Measurements from ENCODE around the gene KSR2. TPM values are rescaled to one million over a fixed set of nuclear protein-coding genes. Genes with fewer than 3 reads are reported as not detected.

Gene KSR2
- total and polyA plus RNA-seq, 2 experiments from 2014 or later, result under 0.01 to 0.02 TPM

- Histone ChIP-seq H3K9me3 (ENCODE audit: low read depth) (no peaks in the 10 kb centered on the region), H3K27ac (no peak overlapping the region), H3K4me1 (ENCODE audit: low read depth) (no peaks in the 10 kb centered on the region), H3K36me3 (no peaks in the 10 kb centered on the region), H3K4me3 (no peak overlapping the region), H3K27me3 (no peaks in the 10 kb centered on the region)
- TF ChIP-seq CTCF (IDR thresholded peaks at IDR 0.05; ENCODE audit: low read depth, low read length), result no peak
- DNase-seq (ENCODE audit: low read depth in 1 of 2, low spot score in 1 of 2), result no peak
Measured at GRCh38 chr12:117596968-117597367, 371.8 kb downstream of the KSR2 start.

GRCh38 chr12:117595751-117596150, 373.0 kb downstream of the KSR2 start:
- no peak for TF ChIP-seq CTCF (IDR thresholded peaks at IDR 0.05; ENCODE audit: low read depth, low read length)
- no peak for DNase-seq (ENCODE audit: low read depth in 1 of 2, low spot score in 1 of 2)
- Histone ChIP-seq H3K27ac (no peak overlapping the region), H3K27me3 (no peaks in the 10 kb centered on the region), H3K4me3 (no peak overlapping the region), H3K36me3 (no peaks in the 10 kb centered on the region), H3K9me3 (ENCODE audit: low read depth) (no peaks in the 10 kb centered on the region), H3K4me1 (ENCODE audit: low read depth) (no peaks in the 10 kb centered on the region)

GRCh38 chr12:117594481-117594880, 374.3 kb downstream of the KSR2 start:
- DNase-seq (ENCODE audit: low read depth in 1 of 2, low spot score in 1 of 2), result no peak
- no peaks in the 10 kb centered on the region for H3K9me3 ChIP-seq (ENCODE audit: low read depth)

GRCh38 chr12:117593815-117594400, 374.9 kb downstream of the KSR2 start:
- no peaks in the 10 kb centered on the region for H3K27me3 ChIP-seq
- DNase-seq (ENCODE audit: low read depth in 1 of 2, low spot score in 1 of 2), result no peak
- no peak for TF ChIP-seq CTCF (IDR thresholded peaks at IDR 0.05; ENCODE audit: low read depth, low read length)
- no peak overlapping the region for H3K4me3 ChIP-seq
- H3K27ac ChIP-seq, result no peak overlapping the region
- H3K4me1 ChIP-seq (ENCODE audit: low read depth), result no peaks in the 10 kb centered on the region
- H3K9me3 ChIP-seq (ENCODE audit: low read depth), result no peaks in the 10 kb centered on the region
- no peaks in the 10 kb centered on the region for H3K36me3 ChIP-seq

More at GRCh38 chr12:117594481-117594880, 374.3 kb downstream of the KSR2 start:
- TF ChIP-seq CTCF (IDR thresholded peaks at IDR 0.05; ENCODE audit: low read depth, low read length), result no peak
- no peak overlapping the region for H3K4me3 ChIP-seq
- no peak overlapping the region for H3K27ac ChIP-seq
- no peaks in the 10 kb centered on the region for H3K27me3 ChIP-seq
- H3K36me3 ChIP-seq, result no peaks in the 10 kb centered on the region
- H3K4me1 ChIP-seq (ENCODE audit: low read depth), result no peaks in the 10 kb centered on the region

GRCh38 chr12:117592588-117593305, 376.0 kb downstream of the KSR2 start:
- H3K27ac ChIP-seq, result no peak overlapping the region
- no peaks in the 10 kb centered on the region for H3K9me3 ChIP-seq (ENCODE audit: low read depth)
- H3K36me3 ChIP-seq, result no peaks in the 10 kb centered on the region
- no peaks in the 10 kb centered on the region for H3K27me3 ChIP-seq
- TF ChIP-seq CTCF (IDR thresholded peaks at IDR 0.05; ENCODE audit: low read depth, low read length), result no peak
- DNase-seq (ENCODE audit: low read depth in 1 of 2, low spot score in 1 of 2), result no peak
- H3K4me3 ChIP-seq, result no peak overlapping the region
- H3K4me1 ChIP-seq (ENCODE audit: low read depth), result no peaks in the 10 kb centered on the region
